HEK293 (cell line): ENCODE data around the gene SMOC1.

ENCODE experiments used
- ZBTB6 ChIP-seq: fragments of 450-650 bp; formaldehyde crosslinking; IDR thresholded peaks from 2 replicates; pipeline ENCODE4 v1.5.1; 2017; ENCODE audit warnings: missing biosample characterization, missing genetic modification characterization
- ZBTB7A ChIP-seq: fragments of 450-650 bp; formaldehyde crosslinking; IDR thresholded peaks from 2 replicates; pipeline ENCODE4 v1.5.1; 2016; ENCODE audit warnings: low read depth, missing biosample characterization, missing genetic modification characterization
- ZFP3 ChIP-seq: fragments of 450-650 bp; formaldehyde crosslinking; IDR thresholded peaks from 2 replicates; pipeline ENCODE4 v1.5.1; 2016; ENCODE audit warnings: low read depth, missing biosample characterization, missing genetic modification characterization
- ZNF140 ChIP-seq: fragments of 450-650 bp; formaldehyde crosslinking; IDR thresholded peaks from 2 replicates; pipeline ENCODE4 v1.5.1; 2016; ENCODE audit warnings: missing biosample characterization, missing genetic modification characterization

GRCh38 chr14:70000601-70001000 is 121.4 kb downstream of the SMOC1 start:
- TF ChIP-seq ZBTB6 (tag by site-specific recombination) (no peak), ZNF140 (no peak), ZBTB7A (tag by site-specific recombination) (no peak), ZFP3 (tag by site-specific recombination) (no peak)
